GM19240 (cell line): ENCODE data around the gene DYNLT1.

Experiments
- DNase-seq: peaks from one replicate; pipeline ENCODE4 v3.0.0; 2011; ENCODE audit warnings: low spot score; ENCODE audit not compliant: insufficient read length

DYNLT1 gene

GRCh38 chr6:158603261-158604047 lies 41.1 kb downstream of the DYNLT1 start:
- no peak for DNase-seq

- no peak for DNase-seq
Observed at GRCh38 chr6:158599635-158600034, 44.9 kb downstream of the DYNLT1 start.

- DNase-seq, result no peak
Observed at GRCh38 chr6:158597565-158597964, 47.0 kb downstream of the DYNLT1 start.

- no peak for DNase-seq
Observed at GRCh38 chr6:158596861-158597260, 47.7 kb downstream of the DYNLT1 start.

- no peak for DNase-seq
Observed at GRCh38 chr6:158595223-158595622, 49.3 kb downstream of the DYNLT1 start.

- DNase-seq, result no peak
Observed at GRCh38 chr6:158593670-158594069, 50.9 kb downstream of the DYNLT1 start.

GRCh38 chr6:158591810-158592209 lies 52.7 kb downstream of the DYNLT1 start:
- DNase-seq, result no peak

- no peak for DNase-seq
Observed at GRCh38 chr6:158591134-158591809, 53.3 kb downstream of the DYNLT1 start.

- no peak for DNase-seq
Observed at GRCh38 chr6:158589366-158589765, 55.2 kb downstream of the DYNLT1 start.

- no peak for DNase-seq
Observed at GRCh38 chr6:158586652-158587051, 57.9 kb downstream of the DYNLT1 start.
